ENCODE results near the gene PIM1.
"Not testable (repeated sequence)": the region's sequence is repeated elsewhere in the genome, so short reads cannot be mapped to it uniquely, and the experiment has no call there.

The PIM1 gene

GRCh38 chr6:37194886-37195285 lies 24.9 kb downstream of the PIM1 start:
- DNase-seq, result not testable (repeated sequence)

GRCh38 chr6:37196451-37196850 lies 26.5 kb downstream of the PIM1 start:
- DNase-seq, result not testable (repeated sequence)

GRCh38 chr6:37200085-37200484 lies 30.1 kb downstream of the PIM1 start:
- DNase-seq, result no peak

- DNase-seq, result no peak
Observed at GRCh38 chr6:37201726-37202125, 31.8 kb downstream of the PIM1 start.

- no peak for DNase-seq
Observed at GRCh38 chr6:37202788-37203491, 33.0 kb downstream of the PIM1 start.

- no peak for DNase-seq
Observed at GRCh38 chr6:37204014-37204751, 34.2 kb downstream of the PIM1 start.

GRCh38 chr6:37205175-37205996 lies 35.4 kb downstream of the PIM1 start:
- DNase-seq, result no peak

- DNase-seq, result no peak
Observed at GRCh38 chr6:37205997-37206340, 36.0 kb downstream of the PIM1 start.

- no peak for DNase-seq
Observed at GRCh38 chr6:37206622-37207021, 36.7 kb downstream of the PIM1 start.

GRCh38 chr6:37207903-37208456 lies 38.0 kb downstream of the PIM1 start:
- DNase-seq, result peak; percentile 10

GRCh38 chr6:37208793-37209192 lies 38.8 kb downstream of the PIM1 start:
- DNase-seq, result no peak

GRCh38 chr6:37209461-37210205 lies 39.7 kb downstream of the PIM1 start:
- no peak for DNase-seq

GRCh38 chr6:37210313-37210968 lies 40.5 kb downstream of the PIM1 start:
- DNase-seq, result peak; percentile 42

GRCh38 chr6:37212268-37212667 lies 42.3 kb downstream of the PIM1 start:
- no peak for DNase-seq

GRCh38 chr6:37218061-37218460 lies 48.1 kb downstream of the PIM1 start:
- DNase-seq, result no peak

- no peak for DNase-seq
Observed at GRCh38 chr6:37218511-37218910, 48.6 kb downstream of the PIM1 start.

- no peak for DNase-seq
Observed at GRCh38 chr6:37221585-37222124, 51.7 kb downstream of the PIM1 start.

- peak; percentile 93 for DNase-seq
Observed at GRCh38 chr6:37222125-37222967, 52.4 kb downstream of the PIM1 start.

- DNase-seq, result no peak
Observed at GRCh38 chr6:37222992-37223391, 53.0 kb downstream of the PIM1 start.

All from NCI-H1436 treated with DMSO at 0.1 percent for 48 hours (cell line).